GM21526 (cell line): Measurements from ENCODE around the gene TFDP1.

Experiments
- ATAC-seq: cut with Tn5 transposase; IDR thresholded peaks from one replicate; pipeline ENCODE4 v1.9.1; 2021; ENCODE audit warnings: moderate library complexity; ENCODE audit not compliant: unreplicated experiment, low FRiP score

The TFDP1 gene

DNA sequence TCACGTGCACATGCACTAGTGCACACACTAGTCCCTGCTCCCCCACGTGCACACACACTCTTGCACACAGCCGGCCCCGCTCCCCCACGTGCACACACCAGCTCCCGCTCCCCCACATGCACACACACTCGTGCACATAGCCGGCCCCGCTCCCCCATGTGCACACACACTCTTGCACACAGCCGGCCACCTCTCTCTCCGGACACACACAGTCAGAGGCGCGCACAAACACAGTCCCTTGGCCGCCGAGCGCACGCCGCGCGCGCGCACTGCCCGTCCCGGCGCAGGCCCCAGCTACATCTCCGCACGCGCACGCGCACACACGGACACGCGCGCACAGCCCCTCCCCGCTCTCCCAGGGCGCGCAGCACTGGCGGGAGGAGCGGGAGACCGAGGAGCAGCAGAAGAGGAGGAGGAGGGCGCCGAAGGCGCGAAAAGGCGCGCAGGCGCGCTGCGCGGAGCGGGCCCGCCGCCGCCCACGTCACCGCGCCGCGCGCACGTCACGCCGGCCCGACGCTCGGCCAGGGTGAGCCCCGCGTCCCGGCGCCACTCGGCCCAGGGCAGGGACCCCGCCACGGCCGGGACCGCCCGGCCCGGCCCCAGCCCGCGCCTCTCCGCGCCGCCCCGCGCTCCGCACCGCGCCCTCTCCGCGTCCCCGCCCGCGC, at the start of gene TFDP1:
Gene TFDP1, plus strand, starts transcription at position 549 of the 665 bp plus-strand sequence. CDS start 1,085 bp downstream, outside the sequence.
- ATAC-seq = peak; percentile 85

DNA sequence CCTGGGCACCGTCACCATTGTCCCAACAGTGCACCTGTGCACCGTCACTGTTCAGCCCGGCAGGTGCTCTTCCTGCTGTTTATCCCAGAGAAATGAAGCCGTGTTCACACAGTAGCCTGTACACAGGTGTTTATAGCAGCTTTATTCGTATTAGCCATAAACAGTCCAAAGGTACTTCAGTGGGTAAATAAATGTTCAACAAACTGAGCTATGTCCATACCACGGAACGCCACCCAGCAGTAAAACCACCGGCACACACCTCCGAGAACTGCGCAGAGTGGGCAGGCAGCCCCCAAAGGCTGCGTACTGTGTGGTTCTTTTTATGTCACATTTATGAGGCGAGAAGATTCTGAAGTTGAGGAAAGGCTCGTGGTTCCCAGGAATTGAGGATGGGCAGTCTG, 49.2 kb upstream of the TFDP1 start:
- no peak for ATAC-seq

GRCh38 chr13:113536461-113537110, 48.0 kb upstream of the TFDP1 start:
- no peak for ATAC-seq

DNA sequence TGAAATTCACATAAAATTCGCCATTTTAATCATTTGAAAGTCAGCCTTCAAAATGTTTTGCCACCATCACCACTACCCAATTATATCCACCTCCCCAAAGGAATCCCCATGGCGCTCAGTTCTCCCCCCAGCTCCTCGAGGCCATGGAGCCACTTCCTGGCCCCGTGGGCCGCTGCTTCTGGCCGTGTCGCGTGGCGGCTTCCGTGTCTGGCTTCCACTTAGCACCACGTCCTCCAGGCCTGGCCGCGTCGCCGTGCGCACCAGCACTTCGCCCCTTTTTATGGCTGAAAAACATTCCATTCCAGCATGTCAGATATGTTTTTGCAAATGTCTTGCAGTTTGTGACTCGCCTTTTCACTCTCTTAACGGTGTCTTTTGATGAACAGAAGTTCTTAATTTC, 47.3 kb upstream of the TFDP1 start:
- no peak for ATAC-seq

- ATAC-seq = no peak
These were observed 46.5 kb upstream of the TFDP1 start for GRCh38 chr13:113537909-113538688.

DNA sequence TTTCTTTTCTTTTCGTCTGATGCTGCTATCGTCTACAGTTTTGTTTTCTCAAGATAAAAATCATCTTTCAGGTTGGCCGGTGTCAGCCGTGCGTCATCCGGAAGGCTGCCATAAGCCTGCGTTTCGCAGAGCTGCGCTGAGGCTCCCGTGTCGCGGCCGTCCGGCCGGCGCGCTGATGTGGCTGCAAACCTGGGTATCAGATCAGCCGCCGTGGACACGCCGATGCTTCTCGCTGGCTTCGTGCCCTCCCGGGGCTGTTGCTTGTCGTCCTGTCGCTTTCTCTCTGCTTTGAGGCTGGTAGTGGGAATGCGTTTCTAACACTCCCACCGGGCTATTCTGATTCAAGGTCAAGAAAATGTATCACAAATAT, 45.9 kb upstream of the TFDP1 start:
- ATAC-seq = no peak

GRCh38 chr13:113539176-113539575, 45.4 kb upstream of the TFDP1 start:
- ATAC-seq = no peak

GRCh38 chr13:113539822-113540221, 44.7 kb upstream of the TFDP1 start:
- no peak for ATAC-seq

GRCh38 chr13:113540523-113540922, 44.0 kb upstream of the TFDP1 start:
- no peak for ATAC-seq

DNA sequence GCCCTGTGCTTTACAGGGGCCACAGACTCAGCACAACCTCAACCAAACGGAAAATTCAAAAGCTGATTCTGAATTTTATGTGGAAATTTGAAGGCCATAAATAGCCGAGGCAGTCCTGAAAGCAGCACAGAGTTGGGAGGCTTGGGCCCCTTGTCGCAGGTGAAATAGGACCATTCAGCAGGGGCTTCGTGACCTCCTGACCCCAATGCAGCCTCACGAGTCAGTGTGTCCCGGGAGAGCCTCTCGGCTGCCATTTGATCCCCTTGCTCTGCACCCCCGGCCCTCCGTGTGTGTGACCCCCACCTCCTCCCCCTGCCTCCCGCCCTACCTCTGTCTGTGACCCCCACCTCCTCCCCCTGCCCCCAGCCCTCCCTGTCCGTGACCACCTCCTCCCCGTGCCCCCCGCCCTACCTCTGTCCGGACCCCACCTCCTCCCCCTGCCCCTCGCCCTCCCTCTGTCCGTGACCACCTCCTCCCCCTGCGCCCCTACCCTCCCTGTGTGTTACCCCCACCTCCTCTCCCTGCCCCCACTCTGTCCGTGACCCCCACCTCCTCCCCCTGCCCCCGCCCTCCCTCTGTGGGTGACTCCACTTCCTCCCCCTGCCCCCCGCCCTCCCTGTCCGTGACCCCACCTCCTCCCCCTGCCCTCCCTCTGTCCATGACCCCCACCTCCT, 41.7 kb upstream of the TFDP1 start:
- no peak for ATAC-seq

- ATAC-seq = no peak
These were observed 40.3 kb upstream of the TFDP1 start for GRCh38 chr13:113544071-113544891.

GRCh38 chr13:113544896-113545295, 39.7 kb upstream of the TFDP1 start:
- ATAC-seq = no peak

DNA sequence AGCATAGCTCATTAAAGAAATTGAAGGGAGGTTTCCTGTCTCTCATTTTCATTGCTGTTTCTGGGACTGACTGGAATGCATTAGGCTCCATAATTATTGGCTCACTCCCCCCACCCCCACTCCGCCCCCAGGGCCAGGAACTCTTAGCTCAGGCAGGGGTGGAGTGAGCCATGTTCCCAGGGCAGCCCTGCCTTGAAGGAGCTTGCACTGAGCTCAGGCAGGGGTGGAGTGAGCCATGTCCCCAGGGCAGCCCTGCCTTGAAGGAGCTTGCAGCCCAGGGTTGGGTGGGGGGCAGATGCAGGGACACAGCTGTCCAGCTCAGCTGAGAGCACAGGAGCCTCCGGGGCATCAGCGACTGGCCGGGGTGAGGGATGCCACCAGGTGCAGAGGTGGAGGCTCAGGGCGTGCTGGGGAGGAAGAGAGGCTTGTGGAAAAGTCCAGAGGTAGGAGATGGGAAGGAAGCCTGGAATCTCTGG, 39.1 kb upstream of the TFDP1 start:
- no peak for ATAC-seq

- no peak for ATAC-seq
These were observed 38.5 kb upstream of the TFDP1 start for GRCh38 chr13:113545931-113546516.

- ATAC-seq = no peak
These were observed 37.8 kb upstream of the TFDP1 start for GRCh38 chr13:113546571-113547237.

GRCh38 chr13:113547238-113547971, 37.1 kb upstream of the TFDP1 start:
- ATAC-seq = no peak

DNA sequence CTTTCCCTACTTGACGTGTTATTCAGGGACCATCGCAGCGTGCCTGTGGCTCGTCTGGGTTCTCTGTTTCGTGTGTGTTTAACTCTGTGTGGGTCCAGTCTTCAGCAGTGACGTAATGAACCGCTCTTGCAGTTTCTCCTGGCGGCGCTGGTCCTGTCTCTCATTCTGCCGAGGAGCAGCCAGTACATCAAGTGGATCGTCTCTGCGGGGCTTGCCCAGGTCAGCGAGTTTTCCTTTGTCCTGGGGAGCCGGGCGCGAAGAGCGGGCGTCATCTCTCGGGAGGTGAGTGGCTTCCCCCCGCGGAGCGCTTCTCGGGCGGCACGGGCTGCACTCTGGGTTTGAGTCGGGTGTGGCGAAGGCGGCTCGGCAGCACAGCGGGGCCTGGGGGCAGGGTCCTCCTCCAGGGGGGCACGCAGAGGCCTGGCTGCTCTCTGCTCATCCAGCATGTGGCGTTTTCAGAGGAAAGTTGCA, 36.3 kb upstream of the TFDP1 start:
- ATAC-seq = no peak
